Tibial nerve (tissue), 4 donors: Measurements from ENCODE around the gene TDP2.

Experiments
- CTCF ChIP-seq, 5 experiments: fragments of 200-600 bp in 3 of 5; fragments of 450-650 bp in 2 of 5; sonication (generic) in 3 of 5; IDR thresholded peaks; one replicate each; pipeline ENCODE4 v1.5.1; 2016 to 2019; ENCODE audit warnings: antibody characterized with exemption in 5 of 5, mild to moderate bottlenecking in 3 of 5, moderate library complexity in 2 of 5
- EP300 ChIP-seq, 2 donors: sonication (generic); formaldehyde crosslinking; IDR thresholded peaks; one replicate each; pipeline ENCODE4 v1.6.1; 2017; ENCODE audit warnings: antibody characterized with exemption in 2 of 2, mild to moderate bottlenecking in 1 of 2

GRCh38 chr6:24642061-24642460 lies 24.6 kb downstream of the TDP2 start:
- TF ChIP-seq EP300 (IDR thresholded peaks at IDR 0.05), result no peak
- no peak for TF ChIP-seq CTCF (IDR thresholded peaks at IDR 0.05)
